HEK293T (cell line): ENCODE data around the gene LY6G5B.
A peak's percentile ranks its signal among the peaks of the same experiment; 100 is the strongest.

ENCODE experiments used
- CTCF ChIA-PET: fragments of 350-600 bp; formaldehyde crosslinking; extraction: SDS; loops from one replicate; lab custom pipeline; 2021; ENCODE audit warnings: antibody characterized with exemption, inconsistent platforms; lab: Yijun Ruan, JAX
- POLR2A ChIA-PET: fragments of 350-600 bp; formaldehyde crosslinking; extraction: SDS; loops from one replicate; lab custom pipeline; 2020; ENCODE audit warnings: antibody characterized with exemption, inconsistent platforms; lab: Yijun Ruan, JAX
- DNase-seq: peaks from one replicate; pipeline ENCODE4 v3.0.0; 2012; ENCODE audit warnings: mixed read lengths; ENCODE audit errors: extremely low spot score
- ARNT ChIP-seq: fragments of 450-650 bp; IDR thresholded peaks from 2 replicates; pipeline ENCODE4 v1.6.1; 2017; ENCODE audit warnings: mild to moderate bottlenecking
- BHLHE40 ChIP-seq: fragments of 450-650 bp; IDR thresholded peaks from 2 replicates; pipeline ENCODE4 v1.6.1; 2016; ENCODE audit warnings: mild to moderate bottlenecking, moderate library complexity, borderline replicate concordance
- CTBP1 ChIP-seq: fragments of 450-650 bp; IDR thresholded peaks from 2 replicates; pipeline ENCODE4 v1.6.1; 2016; ENCODE audit warnings: borderline replicate concordance
- ELF4 ChIP-seq: fragments of 450-650 bp; IDR thresholded peaks from 2 replicates; pipeline ENCODE4 v1.6.1; 2017; ENCODE audit warnings: antibody characterized with exemption
- FOXA1 ChIP-seq: fragments of 450-650 bp; IDR thresholded peaks from 2 replicates; pipeline ENCODE4 v1.6.1; 2016; ENCODE audit warnings: mild to moderate bottlenecking
- FOXK2 ChIP-seq: fragments of 450-650 bp; IDR thresholded peaks from 2 replicates; pipeline ENCODE4 v1.6.1; 2016; ENCODE audit warnings: mild to moderate bottlenecking
- FOXM1 ChIP-seq: fragments of 450-650 bp; IDR thresholded peaks from 2 replicates; pipeline ENCODE4 v1.6.1; 2017; ENCODE audit warnings: mild to moderate bottlenecking, borderline replicate concordance
- HDGF ChIP-seq: fragments of 450-650 bp; IDR thresholded peaks from 2 replicates; pipeline ENCODE4 v1.6.1; 2017; ENCODE audit warnings: antibody characterized with exemption, borderline replicate concordance
- L3MBTL2 ChIP-seq: fragments of 450-650 bp; conservative IDR thresholded peaks from 2 replicates; pipeline ENCODE4 v1.6.1; 2016; ENCODE audit warnings: mild to moderate bottlenecking
- LEF1 ChIP-seq: fragments of 450-650 bp; IDR thresholded peaks from 2 replicates; pipeline ENCODE4 v1.6.1; 2017; ENCODE audit warnings: mild to moderate bottlenecking, borderline replicate concordance
- NFRKB ChIP-seq: fragments of 450-650 bp; IDR thresholded peaks from 2 replicates; pipeline ENCODE4 v1.6.1; 2016; ENCODE audit warnings: mild to moderate bottlenecking, moderate library complexity
- PKNOX1 ChIP-seq: fragments of 450-650 bp; IDR thresholded peaks from 2 replicates; pipeline ENCODE4 v1.6.1; 2016
- SP1 ChIP-seq: fragments of 450-650 bp; IDR thresholded peaks from 2 replicates; pipeline ENCODE4 v1.6.1; 2017
- SUZ12 ChIP-seq: fragments of 450-650 bp; IDR thresholded peaks from 2 replicates; pipeline ENCODE4 v1.6.1; 2016; ENCODE audit warnings: mild to moderate bottlenecking
- TARDBP ChIP-seq: fragments of 450-650 bp; IDR thresholded peaks from 2 replicates; pipeline ENCODE4 v1.6.1; 2016
- ZNF384 ChIP-seq: fragments of 450-650 bp; IDR thresholded peaks from 2 replicates; pipeline ENCODE4 v1.6.1; 2016

LY6G5B gene

GRCh38 chr6:31687860-31688693 is 18.3 kb downstream of the LY6G5B start:
- ChIA-PET CTCF (no interaction called here), POLR2A (interaction anchor here (1.7 to 1.9 kb wide), 2 partner anchors 15 to 52 kb away, joined by 6 to 7 read pairs; partner anchors contain the start of genes ABHD16A and MSH5)
- DNase-seq: no peak
- TF ChIP-seq FOXM1: no peak
- TF ChIP-seq SP1: no peak
- no peak for TF ChIP-seq HDGF
- TF ChIP-seq BHLHE40: no peak
- TF ChIP-seq NFRKB: no peak
- TF ChIP-seq FOXK2: no peak
- no peak for TF ChIP-seq PKNOX1
- TF ChIP-seq FOXA1: no peak
- no peak for TF ChIP-seq ELF4
- no peak for TF ChIP-seq CTBP1

- POLR2A ChIA-PET: interaction anchor here (0.9 to 6.3 kb wide), 4 partner anchors 13 to 138 kb away, joined by 3 to 30 read pairs (median 6); partner anchors contain the start of genes ABHD16A, C6orf47, HSPA1B and MSH5
- DNase-seq: peak; percentile 42
- CTCF ChIA-PET: interaction anchor here (0.6 kb wide), 1 partner anchor 11 kb away, joined by 3 read pairs; no protein-coding TSS in a partner anchor
- TF ChIP-seq L3MBTL2: no peak
- TF ChIP-seq ELF4: no peak
- TF ChIP-seq FOXM1: no peak
- TF ChIP-seq ARNT: no peak
- TF ChIP-seq TARDBP: no peak
- TF ChIP-seq NFRKB: no peak
- no peak for TF ChIP-seq SUZ12
- TF ChIP-seq FOXK2: no peak
- TF ChIP-seq CTBP1: no peak
- no peak for TF ChIP-seq LEF1
- no peak for TF ChIP-seq BHLHE40
- TF ChIP-seq ZNF384: no peak
- TF ChIP-seq PKNOX1: no peak
- TF ChIP-seq SP1: no peak
- no peak for TF ChIP-seq HDGF
- no peak for TF ChIP-seq FOXA1
These were observed 19.7 kb downstream of the LY6G5B start for GRCh38 chr6:31689249-31690110.

- TF ChIP-seq SUZ12: no peak
- TF ChIP-seq FOXM1: no peak
- no peak for TF ChIP-seq PKNOX1
- TF ChIP-seq TARDBP: no peak
- TF ChIP-seq CTBP1: no peak
- no peak for TF ChIP-seq FOXA1
- TF ChIP-seq LEF1: no peak
- TF ChIP-seq NFRKB: no peak
- TF ChIP-seq L3MBTL2: no peak
- no peak for TF ChIP-seq HDGF
- no peak for TF ChIP-seq ELF4
- TF ChIP-seq BHLHE40: no peak
- ChIA-PET CTCF (interaction anchor here (0.6 kb wide), 1 partner anchor 10 kb away, joined by 3 read pairs; no protein-coding TSS in a partner anchor), POLR2A (interaction anchor here (0.9 to 6.3 kb wide), 5 partner anchors 12 to 137 kb away, joined by 3 to 30 read pairs (median 4); partner anchors contain the start of genes ABHD16A, C6orf47, GPANK1 and HSPA1B)
- no peak for DNase-seq
These were observed 20.7 kb downstream of the LY6G5B start for GRCh38 chr6:31690231-31691077.

GRCh38 chr6:31691078-31691463 is 21.3 kb downstream of the LY6G5B start:
- ChIA-PET POLR2A (interaction anchor here (1.2 to 6.3 kb wide), 3 partner anchors 12 to 49 kb away, joined by 4 to 30 read pairs (median 6); partner anchors contain the start of genes ABHD16A, GPANK1 and MSH5), CTCF (no interaction called here)
- no peak for DNase-seq
- TF ChIP-seq SP1 (no peak), ARNT (no peak), ZNF384 (no peak), NFRKB (no peak), FOXK2 (no peak), PKNOX1 (no peak), LEF1 (no peak), BHLHE40 (no peak), TARDBP (no peak)
